WTC11 (cell line): ENCODE data around the gene AGAP3. TPM values are rescaled to one million over a fixed set of nuclear protein-coding genes. Genes with fewer than 3 reads are reported as not detected.

Source experiments
- AR ChIP-seq: fragments of 250-450 bp; sonication (Bioruptor Pico); IDR thresholded peaks from 2 replicates; pipeline ENCODE4 v1.9.0; 2021; ENCODE audit warnings: mild to moderate bottlenecking
- ELF4 ChIP-seq: sonication (generic); formaldehyde crosslinking; IDR thresholded peaks from 2 replicates; pipeline ENCODE4 v1.8.1; 2022; ENCODE audit warnings: low read depth, mild to moderate bottlenecking, moderate library complexity, missing genetic modification reagents
- ERG ChIP-seq: fragments of 250-450 bp; sonication (Bioruptor Pico); IDR thresholded peaks from 2 replicates; pipeline ENCODE4 v1.8.0; 2021; ENCODE audit warnings: mild to moderate bottlenecking
- ESRRA ChIP-seq: sonication (generic); formaldehyde crosslinking; IDR thresholded peaks from 2 replicates; pipeline ENCODE4 v1.8.1; 2022; ENCODE audit warnings: mild to moderate bottlenecking, missing genetic modification reagents, borderline replicate concordance
- GABPB1 ChIP-seq: sonication (generic); formaldehyde crosslinking; IDR thresholded peaks from 2 replicates; pipeline ENCODE4 v1.8.1; 2023; ENCODE audit warnings: mild to moderate bottlenecking, missing genetic modification reagents
- HMGXB4 ChIP-seq: sonication (generic); formaldehyde crosslinking; IDR thresholded peaks from 2 replicates; pipeline ENCODE4 v1.8.1; 2023; ENCODE audit warnings: mild to moderate bottlenecking, moderate library complexity, missing genetic modification reagents
- IRF2 ChIP-seq: sonication (generic); formaldehyde crosslinking; IDR thresholded peaks from 2 replicates; pipeline ENCODE4 v1.8.0; 2022; ENCODE audit warnings: low read depth, missing genetic modification reagents, borderline replicate concordance
- KAT7 ChIP-seq: sonication (generic); formaldehyde crosslinking; IDR thresholded peaks from 2 replicates; pipeline ENCODE4 v1.8.1; 2023; ENCODE audit warnings: missing genetic modification reagents, mild to moderate bottlenecking, borderline replicate concordance
- NFYB ChIP-seq: sonication (generic); formaldehyde crosslinking; conservative IDR thresholded peaks from 2 replicates; pipeline ENCODE4 v1.8.0; 2022; ENCODE audit warnings: low read depth, missing genetic modification reagents
- NR1H2 ChIP-seq: sonication (generic); formaldehyde crosslinking; IDR thresholded peaks from 2 replicates; pipeline ENCODE4 v1.9.0; 2021; ENCODE audit warnings: mild to moderate bottlenecking, moderate library complexity, missing genetic modification reagents
- ZNF121 ChIP-seq: sonication (generic); formaldehyde crosslinking; IDR thresholded peaks from 2 replicates; pipeline ENCODE4 v1.8.0; 2023; ENCODE audit warnings: missing genetic modification reagents
- ZNF219 ChIP-seq: sonication (generic); formaldehyde crosslinking; IDR thresholded peaks from 2 replicates; pipeline ENCODE4 v1.8.0; 2023; ENCODE audit warnings: missing genetic modification reagents, mild to moderate bottlenecking, borderline replicate concordance
- ZNF232 ChIP-seq: sonication (generic); formaldehyde crosslinking; IDR thresholded peaks from 2 replicates; pipeline ENCODE4 v1.8.0; 2022; ENCODE audit warnings: mild to moderate bottlenecking, missing genetic modification reagents
- ZNF671 ChIP-seq: fragments of 250-450 bp; sonication (Bioruptor Pico); IDR thresholded peaks from 2 replicates; pipeline ENCODE4 v1.8.0; 2021; ENCODE audit warnings: mild to moderate bottlenecking
- total RNA-seq: library from RNA; stranded (reverse); gene quantifications from 3 replicates; pipeline ENCODE4 v1.2.3, GENCODE V29; 2021
- TF ChIP-seq, protein P1 (sequence below): sonication (generic); formaldehyde crosslinking; IDR thresholded peaks from 2 replicates; pipeline ENCODE4 v1.8.1; 2023; ENCODE audit warnings: mild to moderate bottlenecking, missing genetic modification reagents
- TF ChIP-seq, protein P2 (sequence below): sonication (generic); formaldehyde crosslinking; IDR thresholded peaks from 2 replicates; pipeline ENCODE4 v1.8.0; 2023; ENCODE audit warnings: missing genetic modification reagents
- TF ChIP-seq, protein P3 (sequence below): sonication (generic); formaldehyde crosslinking; IDR thresholded peaks from 2 replicates; pipeline ENCODE4 v1.8.1; 2022; ENCODE audit warnings: low read depth, missing genetic modification reagents, borderline replicate concordance
- TF ChIP-seq, protein P4 (sequence below): sonication (generic); formaldehyde crosslinking; IDR thresholded peaks from 2 replicates; pipeline ENCODE4 v1.8.0; 2023; ENCODE audit warnings: mild to moderate bottlenecking, missing genetic modification reagents
- TF ChIP-seq, protein P5 (sequence below): sonication (generic); formaldehyde crosslinking; IDR thresholded peaks from 2 replicates; pipeline ENCODE4 v1.8.0; 2023; ENCODE audit warnings: missing genetic modification reagents, mild to moderate bottlenecking, borderline replicate concordance

The AGAP3 gene
- total RNA-seq, 1 experiment from 2014 or later: 163 TPM

GRCh38 chr7:151051108-151051507 lies 35.2 kb upstream of the AGAP3 start (continued):
- TF ChIP-seq IRF2 (peak; percentile 82; the same call in 1 of the 2 replicates), NR1H2 (CRISPR knock-in tag) (peak; percentile 79; the same call in 1 of the 2 replicates), ZNF232 (CRISPR knock-in tag) (peak; percentile 98), ERG (CRISPR knock-in tag) (no peak), ZNF219 (CRISPR knock-in tag) (peak; percentile 95; the same call in 1 of the 2 replicates), KAT7 (peak; percentile 99), GABPB1 (CRISPR knock-in tag) (no peak), NFYB (CRISPR knock-in tag) (peak; percentile 57), ESRRA (CRISPR knock-in tag) (peak; percentile 98), AR (no peak), HMGXB4 (peak; percentile 70; the same call in 1 of the 2 replicates), ZNF671 (CRISPR knock-in tag) (no peak), ELF4 (peak; percentile 91), ZNF121 (no peak; the same call in 1 of the 2 replicates)
- TF ChIP-seq, protein P1, sequence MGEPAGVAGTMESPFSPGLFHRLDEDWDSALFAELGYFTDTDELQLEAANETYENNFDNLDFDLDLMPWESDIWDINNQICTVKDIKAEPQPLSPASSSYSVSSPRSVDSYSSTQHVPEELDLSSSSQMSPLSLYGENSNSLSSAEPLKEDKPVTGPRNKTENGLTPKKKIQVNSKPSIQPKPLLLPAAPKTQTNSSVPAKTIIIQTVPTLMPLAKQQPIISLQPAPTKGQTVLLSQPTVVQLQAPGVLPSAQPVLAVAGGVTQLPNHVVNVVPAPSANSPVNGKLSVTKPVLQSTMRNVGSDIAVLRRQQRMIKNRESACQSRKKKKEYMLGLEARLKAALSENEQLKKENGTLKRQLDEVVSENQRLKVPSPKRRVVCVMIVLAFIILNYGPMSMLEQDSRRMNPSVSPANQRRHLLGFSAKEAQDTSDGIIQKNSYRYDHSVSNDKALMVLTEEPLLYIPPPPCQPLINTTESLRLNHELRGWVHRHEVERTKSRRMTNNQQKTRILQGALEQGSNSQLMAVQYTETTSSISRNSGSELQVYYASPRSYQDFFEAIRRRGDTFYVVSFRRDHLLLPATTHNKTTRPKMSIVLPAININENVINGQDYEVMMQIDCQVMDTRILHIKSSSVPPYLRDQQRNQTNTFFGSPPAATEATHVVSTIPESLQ (CRISPR knock-in tag): peak; percentile 73
- TF ChIP-seq, protein P2, sequence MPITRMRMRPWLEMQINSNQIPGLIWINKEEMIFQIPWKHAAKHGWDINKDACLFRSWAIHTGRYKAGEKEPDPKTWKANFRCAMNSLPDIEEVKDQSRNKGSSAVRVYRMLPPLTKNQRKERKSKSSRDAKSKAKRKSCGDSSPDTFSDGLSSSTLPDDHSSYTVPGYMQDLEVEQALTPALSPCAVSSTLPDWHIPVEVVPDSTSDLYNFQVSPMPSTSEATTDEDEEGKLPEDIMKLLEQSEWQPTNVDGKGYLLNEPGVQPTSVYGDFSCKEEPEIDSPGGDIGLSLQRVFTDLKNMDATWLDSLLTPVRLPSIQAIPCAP (CRISPR knock-in tag): peak; percentile 97
- TF ChIP-seq, protein P3, sequence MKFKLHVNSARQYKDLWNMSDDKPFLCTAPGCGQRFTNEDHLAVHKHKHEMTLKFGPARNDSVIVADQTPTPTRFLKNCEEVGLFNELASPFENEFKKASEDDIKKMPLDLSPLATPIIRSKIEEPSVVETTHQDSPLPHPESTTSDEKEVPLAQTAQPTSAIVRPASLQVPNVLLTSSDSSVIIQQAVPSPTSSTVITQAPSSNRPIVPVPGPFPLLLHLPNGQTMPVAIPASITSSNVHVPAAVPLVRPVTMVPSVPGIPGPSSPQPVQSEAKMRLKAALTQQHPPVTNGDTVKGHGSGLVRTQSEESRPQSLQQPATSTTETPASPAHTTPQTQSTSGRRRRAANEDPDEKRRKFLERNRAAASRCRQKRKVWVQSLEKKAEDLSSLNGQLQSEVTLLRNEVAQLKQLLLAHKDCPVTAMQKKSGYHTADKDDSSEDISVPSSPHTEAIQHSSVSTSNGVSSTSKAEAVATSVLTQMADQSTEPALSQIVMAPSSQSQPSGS (CRISPR knock-in tag): peak; percentile 69; the same call in 1 of the 2 replicates
- TF ChIP-seq, protein P4, sequence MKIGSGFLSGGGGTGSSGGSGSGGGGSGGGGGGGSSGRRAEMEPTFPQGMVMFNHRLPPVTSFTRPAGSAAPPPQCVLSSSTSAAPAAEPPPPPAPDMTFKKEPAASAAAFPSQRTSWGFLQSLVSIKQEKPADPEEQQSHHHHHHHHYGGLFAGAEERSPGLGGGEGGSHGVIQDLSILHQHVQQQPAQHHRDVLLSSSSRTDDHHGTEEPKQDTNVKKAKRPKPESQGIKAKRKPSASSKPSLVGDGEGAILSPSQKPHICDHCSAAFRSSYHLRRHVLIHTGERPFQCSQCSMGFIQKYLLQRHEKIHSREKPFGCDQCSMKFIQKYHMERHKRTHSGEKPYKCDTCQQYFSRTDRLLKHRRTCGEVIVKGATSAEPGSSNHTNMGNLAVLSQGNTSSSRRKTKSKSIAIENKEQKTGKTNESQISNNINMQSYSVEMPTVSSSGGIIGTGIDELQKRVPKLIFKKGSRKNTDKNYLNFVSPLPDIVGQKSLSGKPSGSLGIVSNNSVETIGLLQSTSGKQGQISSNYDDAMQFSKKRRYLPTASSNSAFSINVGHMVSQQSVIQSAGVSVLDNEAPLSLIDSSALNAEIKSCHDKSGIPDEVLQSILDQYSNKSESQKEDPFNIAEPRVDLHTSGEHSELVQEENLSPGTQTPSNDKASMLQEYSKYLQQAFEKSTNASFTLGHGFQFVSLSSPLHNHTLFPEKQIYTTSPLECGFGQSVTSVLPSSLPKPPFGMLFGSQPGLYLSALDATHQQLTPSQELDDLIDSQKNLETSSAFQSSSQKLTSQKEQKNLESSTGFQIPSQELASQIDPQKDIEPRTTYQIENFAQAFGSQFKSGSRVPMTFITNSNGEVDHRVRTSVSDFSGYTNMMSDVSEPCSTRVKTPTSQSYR (CRISPR knock-in tag): peak; percentile 97
- TF ChIP-seq, protein P5, sequence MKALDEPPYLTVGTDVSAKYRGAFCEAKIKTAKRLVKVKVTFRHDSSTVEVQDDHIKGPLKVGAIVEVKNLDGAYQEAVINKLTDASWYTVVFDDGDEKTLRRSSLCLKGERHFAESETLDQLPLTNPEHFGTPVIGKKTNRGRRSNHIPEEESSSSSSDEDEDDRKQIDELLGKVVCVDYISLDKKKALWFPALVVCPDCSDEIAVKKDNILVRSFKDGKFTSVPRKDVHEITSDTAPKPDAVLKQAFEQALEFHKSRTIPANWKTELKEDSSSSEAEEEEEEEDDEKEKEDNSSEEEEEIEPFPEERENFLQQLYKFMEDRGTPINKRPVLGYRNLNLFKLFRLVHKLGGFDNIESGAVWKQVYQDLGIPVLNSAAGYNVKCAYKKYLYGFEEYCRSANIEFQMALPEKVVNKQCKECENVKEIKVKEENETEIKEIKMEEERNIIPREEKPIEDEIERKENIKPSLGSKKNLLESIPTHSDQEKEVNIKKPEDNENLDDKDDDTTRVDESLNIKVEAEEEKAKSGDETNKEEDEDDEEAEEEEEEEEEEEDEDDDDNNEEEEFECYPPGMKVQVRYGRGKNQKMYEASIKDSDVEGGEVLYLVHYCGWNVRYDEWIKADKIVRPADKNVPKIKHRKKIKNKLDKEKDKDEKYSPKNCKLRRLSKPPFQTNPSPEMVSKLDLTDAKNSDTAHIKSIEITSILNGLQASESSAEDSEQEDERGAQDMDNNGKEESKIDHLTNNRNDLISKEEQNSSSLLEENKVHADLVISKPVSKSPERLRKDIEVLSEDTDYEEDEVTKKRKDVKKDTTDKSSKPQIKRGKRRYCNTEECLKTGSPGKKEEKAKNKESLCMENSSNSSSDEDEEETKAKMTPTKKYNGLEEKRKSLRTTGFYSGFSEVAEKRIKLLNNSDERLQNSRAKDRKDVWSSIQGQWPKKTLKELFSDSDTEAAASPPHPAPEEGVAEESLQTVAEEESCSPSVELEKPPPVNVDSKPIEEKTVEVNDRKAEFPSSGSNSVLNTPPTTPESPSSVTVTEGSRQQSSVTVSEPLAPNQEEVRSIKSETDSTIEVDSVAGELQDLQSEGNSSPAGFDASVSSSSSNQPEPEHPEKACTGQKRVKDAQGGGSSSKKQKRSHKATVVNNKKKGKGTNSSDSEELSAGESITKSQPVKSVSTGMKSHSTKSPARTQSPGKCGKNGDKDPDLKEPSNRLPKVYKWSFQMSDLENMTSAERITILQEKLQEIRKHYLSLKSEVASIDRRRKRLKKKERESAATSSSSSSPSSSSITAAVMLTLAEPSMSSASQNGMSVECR: peak; percentile 100
